ENCODE results near the gene EFTUD2. TPM values are rescaled to one million over a fixed set of nuclear protein-coding genes. Genes with fewer than 3 reads are reported as not detected.

The EFTUD2 gene
- total and polyA plus RNA-seq, 2 of the 4 experiments (the other 2 are of a cell fraction), result 72.5 to 126 TPM

DNA sequence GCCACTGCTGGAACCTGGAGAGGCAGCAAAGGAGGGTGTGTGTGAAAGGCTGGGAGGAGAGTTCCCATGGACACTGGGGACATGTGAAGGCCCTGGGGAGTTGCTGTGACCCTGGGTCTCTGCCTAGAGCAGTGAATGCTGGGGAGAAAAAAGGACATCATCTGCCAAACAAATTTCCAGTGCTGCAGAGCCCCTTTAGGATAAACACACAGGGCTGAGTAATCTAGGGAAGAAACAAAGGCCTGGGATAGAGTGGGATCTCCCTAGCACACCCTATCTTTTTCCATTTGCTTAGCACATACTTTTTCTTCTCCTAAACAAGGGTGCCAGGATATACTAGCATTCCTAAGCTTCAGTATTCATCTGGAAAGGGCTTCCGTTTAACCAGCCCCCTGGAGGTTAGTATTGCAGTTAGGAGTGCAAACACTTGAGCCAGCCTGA, 54.8 kb downstream of the EFTUD2 start:
- H2AK9ac ChIP-seq (replicated peaks; ENCODE audit: low read depth, low read length, poor library complexity), result peak overlapping the region; percentile 13
- no peak overlapping the region for H3K9ac ChIP-seq (ENCODE audit: low read depth, low read length)
- WGBS, 2 experiments (ENCODE audit: extremely low coverage in 2 of 2, insufficient read length in 1 of 2), result no CpG with 5 or more reads among the region's 1 CpG
- no peak overlapping the region for H3K4me3 ChIP-seq (ENCODE audit: insufficient read depth, low read depth, low read length)
- H4K8ac ChIP-seq (ENCODE audit: low read depth in 2 of 2, low read length in 2 of 2), result peak overlapping the region in 1 of 2 experiments; percentile 75; a peak in 2 of 4 replicates
- H4K20me1 ChIP-seq (ENCODE audit: insufficient read depth, low read length), result no peaks in the 10 kb centered on the region
- no peak overlapping the region for H4K91ac ChIP-seq (ENCODE audit: insufficient read depth, low read depth, low read length)
- H3K4ac ChIP-seq (ENCODE audit: low read depth, low read length), result peak overlapping the region; percentile 81
- dilution Hi-C loops (cut with HindIII; ENCODE audit: low sequenced_read_pairs, unreplicated experiment) (no loop called here), in situ Hi-C loops (cut with MboI; ENCODE audit: low sequenced_read_pairs) (no loop called here), intact Hi-C loops (cut with micrococcal nuclease) (no loop called here)
- H3K23ac ChIP-seq (ENCODE audit: low read depth, low read length), result peak overlapping the region; percentile 86; the same call in 1 of the 2 replicates
- H3K18ac ChIP-seq (ENCODE audit: low read depth, low read length), result peak overlapping the region; percentile 40
- DNase-seq (peak; percentile 70), ATAC-seq (ENCODE audit: low read depth) (peak; percentile 88)
- CTCF ChIA-PET, result interaction anchor here (0.8 to 1.2 kb wide), 3 partner anchors 15 to 66 kb away, joined by 3 to 4 read pairs (median 3); no protein-coding TSS in a partner anchor
- peak overlapping the region; percentile 70 for H4K5ac ChIP-seq (ENCODE audit: low read depth, low read length)
- peak overlapping the region; percentile 41; the same call in 1 of the 3 replicates for H2BK15ac ChIP-seq (ENCODE audit: low read depth, low read length)
- H3K9me3 ChIP-seq (ENCODE audit: control insufficient read depth, insufficient read depth, low read length), result no peaks in the 10 kb centered on the region
- BruUV-seq (replicated peaks), result no TSS peak
- no peak overlapping the region for H3K4me2 ChIP-seq (ENCODE audit: low read depth, low read length)
- peak overlapping the region; percentile 19; the same call in 1 of the 2 replicates for H2AK5ac ChIP-seq (ENCODE audit: low read depth, low read length)
- TF ChIP-seq SMC3 (IDR thresholded peaks at IDR 0.05; ENCODE audit: low read depth, low read length) (peak; percentile 19; the same call in 1 of the 2 replicates), RFX5 (IDR thresholded peaks at IDR 0.05; ENCODE audit: low read depth, low read length) (no peak), BHLHE40 (IDR thresholded peaks at IDR 0.05; ENCODE audit: low read depth, low read length) (no peak), RAD21 (IDR thresholded peaks at IDR 0.05; ENCODE audit: low read length) (peak; percentile 41; the same call in 1 of the 2 replicates), FOS (IDR thresholded peaks at IDR 0.05; ENCODE audit: low read depth, low read length) (no peak), CHD1 (IDR thresholded peaks at IDR 0.05; ENCODE audit: low read depth, low read length) (no peak)
- TF ChIP-seq, protein P1, sequence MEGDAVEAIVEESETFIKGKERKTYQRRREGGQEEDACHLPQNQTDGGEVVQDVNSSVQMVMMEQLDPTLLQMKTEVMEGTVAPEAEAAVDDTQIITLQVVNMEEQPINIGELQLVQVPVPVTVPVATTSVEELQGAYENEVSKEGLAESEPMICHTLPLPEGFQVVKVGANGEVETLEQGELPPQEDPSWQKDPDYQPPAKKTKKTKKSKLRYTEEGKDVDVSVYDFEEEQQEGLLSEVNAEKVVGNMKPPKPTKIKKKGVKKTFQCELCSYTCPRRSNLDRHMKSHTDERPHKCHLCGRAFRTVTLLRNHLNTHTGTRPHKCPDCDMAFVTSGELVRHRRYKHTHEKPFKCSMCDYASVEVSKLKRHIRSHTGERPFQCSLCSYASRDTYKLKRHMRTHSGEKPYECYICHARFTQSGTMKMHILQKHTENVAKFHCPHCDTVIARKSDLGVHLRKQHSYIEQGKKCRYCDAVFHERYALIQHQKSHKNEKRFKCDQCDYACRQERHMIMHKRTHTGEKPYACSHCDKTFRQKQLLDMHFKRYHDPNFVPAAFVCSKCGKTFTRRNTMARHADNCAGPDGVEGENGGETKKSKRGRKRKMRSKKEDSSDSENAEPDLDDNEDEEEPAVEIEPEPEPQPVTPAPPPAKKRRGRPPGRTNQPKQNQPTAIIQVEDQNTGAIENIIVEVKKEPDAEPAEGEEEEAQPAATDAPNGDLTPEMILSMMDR (conservative IDR thresholded peaks at IDR 0.05; ENCODE audit: low read depth, low read length), result 0 out of 2 replicates have a peak, but pooled peaks have one; percentile 26
- TF ChIP-seq, protein P2, sequence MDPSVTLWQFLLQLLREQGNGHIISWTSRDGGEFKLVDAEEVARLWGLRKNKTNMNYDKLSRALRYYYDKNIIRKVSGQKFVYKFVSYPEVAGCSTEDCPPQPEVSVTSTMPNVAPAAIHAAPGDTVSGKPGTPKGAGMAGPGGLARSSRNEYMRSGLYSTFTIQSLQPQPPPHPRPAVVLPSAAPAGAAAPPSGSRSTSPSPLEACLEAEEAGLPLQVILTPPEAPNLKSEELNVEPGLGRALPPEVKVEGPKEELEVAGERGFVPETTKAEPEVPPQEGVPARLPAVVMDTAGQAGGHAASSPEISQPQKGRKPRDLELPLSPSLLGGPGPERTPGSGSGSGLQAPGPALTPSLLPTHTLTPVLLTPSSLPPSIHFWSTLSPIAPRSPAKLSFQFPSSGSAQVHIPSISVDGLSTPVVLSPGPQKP (IDR thresholded peaks at IDR 0.05; ENCODE audit: borderline replicate concordance, low read depth, low read length), result no peak
- H2AFZ ChIP-seq (replicated peaks; ENCODE audit: low read length, poor library complexity), result peak overlapping the region; percentile 78
- POLR2A ChIA-PET (ENCODE audit: unreplicated experiment), result no interaction called here
- H3K14ac ChIP-seq (replicated peaks; ENCODE audit: low read depth, low read length), result peak overlapping the region; percentile 71
- no peaks in the 10 kb centered on the region for H3K27me3 ChIP-seq (ENCODE audit: control insufficient read depth, insufficient read depth, low read length)
- peaks cover 4% of the 10 kb centered on the region; the same call in 1 of the 2 replicates for H3K36me3 ChIP-seq (ENCODE audit: control insufficient read depth, insufficient read depth, low read length)
- H3K9me1 ChIP-seq (ENCODE audit: insufficient read depth, low read length), result peaks cover 12% of the 10 kb centered on the region
- H2BK5ac ChIP-seq (ENCODE audit: low read depth, low read length, poor library complexity, severe bottlenecking), result peak overlapping the region; percentile 23
- H3K4me1 ChIP-seq (ENCODE audit: control insufficient read depth, insufficient read depth, low read length), result peaks cover 13% of the 10 kb centered on the region
- no peak overlapping the region; the same call in 1 of the 2 replicates for H3K56ac ChIP-seq (ENCODE audit: extremely low read depth, insufficient read depth, low read length)
- no peak overlapping the region for H2BK20ac ChIP-seq (ENCODE audit: low read depth, low read length)
- peak overlapping the region; percentile 67; the same call in 1 of the 2 replicates for H3K27ac ChIP-seq (ENCODE audit: insufficient read depth, low read length)
- peak overlapping the region; percentile 50; the same call in 1 of the 2 replicates for H2BK120ac ChIP-seq (ENCODE audit: low read depth, low read length)
- H3K79me1 ChIP-seq (ENCODE audit: low read depth in 1 of 2, low read length in 2 of 2), result no peaks in the 10 kb centered on the region

Data from IMR-90 (cell line).